Measurements from ENCODE around the gene TBX15.

- TF ChIP-seq EZH2 (IDR thresholded peaks at IDR 0.05; ENCODE audit: insufficient read depth, poor library complexity, severe bottlenecking) = no peak
- TF ChIP-seq EZH2phosphoT487 (IDR thresholded peaks at IDR 0.05; ENCODE audit: insufficient read depth, low read depth) = no peak
These were observed 4.9 kb upstream of the TBX15 start for GRCh38 chr1:118992868-118993699.

Measured in GM23248 (cell line).